WTC11 (cell line): ENCODE data around the gene ELOVL2. TPM values are rescaled to one million over a fixed set of nuclear protein-coding genes. Genes with fewer than 3 reads are reported as not detected.

Source experiments
- ATAC-seq: fragments of 200-7000 bp; cut with Tn5 transposase; 2 replicates; pipeline ENCODE4 v1.10.0; 2021; ENCODE audit warnings: mild to moderate bottlenecking, moderate library complexity
- CTCF ChIA-PET: fragments of 300-600 bp; sonication (Branson Sonifier 250); formaldehyde crosslinking; loops from one replicate; lab custom pipeline; 2021; ENCODE audit warnings: antibody characterized with exemption; lab: Charles Lee
- POLR2A ChIA-PET: fragments of 350-600 bp; sonication (Branson Sonifier 250); formaldehyde crosslinking; loops from one replicate; lab custom pipeline; 2021; ENCODE audit warnings: antibody characterized with exemption; lab: Charles Lee
- DNase-seq: peaks from one replicate; pipeline ENCODE4 v3.0.0; 2021; ENCODE audit warnings: low spot score
- H3K27ac Mint-ChIP-seq: 2 replicates; pipeline ENCODE4 v1.8.0; 2021; ENCODE audit warnings: mixed read lengths
- H3K27me3 Mint-ChIP-seq: 2 replicates; pipeline ENCODE4 v1.8.0; 2021; ENCODE audit warnings: low read depth, mild to moderate bottlenecking, moderate library complexity, mixed read lengths
- H3K36me3 Mint-ChIP-seq: 2 replicates; pipeline ENCODE4 v1.8.0; 2021; ENCODE audit warnings: mixed read lengths
- H3K4me1 Mint-ChIP-seq: 2 replicates; pipeline ENCODE4 v1.8.0; 2022; ENCODE audit warnings: mixed read lengths
- H3K4me3 Mint-ChIP-seq: 2 replicates; pipeline ENCODE4 v1.8.0; 2021; ENCODE audit warnings: mild to moderate bottlenecking, moderate library complexity, mixed read lengths
- H3K9me3 Mint-ChIP-seq: 2 replicates; pipeline ENCODE4 v1.8.0; 2021; ENCODE audit warnings: mixed read lengths
- ATF1 ChIP-seq: sonication (generic); formaldehyde crosslinking; IDR thresholded peaks from 2 replicates; pipeline ENCODE4 v1.8.1; 2023; ENCODE audit warnings: mild to moderate bottlenecking, moderate library complexity, missing genetic modification reagents
- ATF2 ChIP-seq: sonication (generic); formaldehyde crosslinking; IDR thresholded peaks from 2 replicates; pipeline ENCODE4 v1.8.1; 2022; ENCODE audit warnings: low read depth, missing genetic modification reagents, borderline replicate concordance
- CBFB ChIP-seq: sonication (generic); formaldehyde crosslinking; IDR thresholded peaks from 2 replicates; pipeline ENCODE4 v1.8.1; 2022; ENCODE audit warnings: mild to moderate bottlenecking, low read depth, missing genetic modification reagents
- EMX1 ChIP-seq: fragments of 250-450 bp; sonication (Bioruptor Pico); IDR thresholded peaks from 2 replicates; pipeline ENCODE4 v1.8.0; 2021; ENCODE audit warnings: mild to moderate bottlenecking
- HMGXB4 ChIP-seq: sonication (generic); formaldehyde crosslinking; IDR thresholded peaks from 2 replicates; pipeline ENCODE4 v1.8.1; 2023; ENCODE audit warnings: mild to moderate bottlenecking, moderate library complexity, missing genetic modification reagents
- JAZF1 ChIP-seq: fragments of 250-450 bp; sonication (Bioruptor Pico); IDR thresholded peaks from 2 replicates; pipeline ENCODE4 v1.9.0; 2021; ENCODE audit warnings: moderate library complexity, mild to moderate bottlenecking, inconsistent platforms
- KAT7 ChIP-seq: sonication (generic); formaldehyde crosslinking; IDR thresholded peaks from 2 replicates; pipeline ENCODE4 v1.8.1; 2023; ENCODE audit warnings: missing genetic modification reagents, mild to moderate bottlenecking, borderline replicate concordance
- NR1H2 ChIP-seq: sonication (generic); formaldehyde crosslinking; IDR thresholded peaks from 2 replicates; pipeline ENCODE4 v1.9.0; 2021; ENCODE audit warnings: mild to moderate bottlenecking, moderate library complexity, missing genetic modification reagents
- OVOL2 ChIP-seq: fragments of 250-450 bp; sonication (Bioruptor Pico); IDR thresholded peaks from 2 replicates; pipeline ENCODE4 v1.9.0; 2021; ENCODE audit warnings: mild to moderate bottlenecking, borderline replicate concordance
- RELA ChIP-seq: sonication (generic); formaldehyde crosslinking; IDR thresholded peaks from 2 replicates; pipeline ENCODE4 v1.8.1; 2022; ENCODE audit warnings: missing genetic modification reagents, mild to moderate bottlenecking, borderline replicate concordance
- TP53 ChIP-seq: sonication (generic); formaldehyde crosslinking; IDR thresholded peaks from 2 replicates; pipeline ENCODE4 v1.8.1; 2023; ENCODE audit warnings: mild to moderate bottlenecking, missing genetic modification reagents
- ZBTB21 ChIP-seq: sonication (generic); formaldehyde crosslinking; IDR thresholded peaks from 2 replicates; pipeline ENCODE4 v1.8.1; 2023; ENCODE audit warnings: mild to moderate bottlenecking, missing genetic modification reagents, borderline replicate concordance
- ZNF317 ChIP-seq: sonication (generic); formaldehyde crosslinking; IDR thresholded peaks from 2 replicates; pipeline ENCODE4 v1.8.1; 2023; ENCODE audit warnings: low read depth, mild to moderate bottlenecking, moderate library complexity, missing genetic modification reagents, borderline replicate concordance
- total RNA-seq: library from RNA; stranded (reverse); gene quantifications from 3 replicates; pipeline ENCODE4 v1.2.3, GENCODE V29; 2021
- TF ChIP-seq, protein P1 (sequence below): sonication (generic); formaldehyde crosslinking; IDR thresholded peaks from 2 replicates; pipeline ENCODE4 v1.8.0; 2023; ENCODE audit warnings: mild to moderate bottlenecking, missing genetic modification reagents
- TF ChIP-seq, protein P2 (sequence below): sonication (generic); formaldehyde crosslinking; IDR thresholded peaks from 2 replicates; pipeline ENCODE4 v1.8.1; 2023; ENCODE audit warnings: mild to moderate bottlenecking, missing genetic modification reagents
- TF ChIP-seq, protein P3 (sequence below): sonication (generic); formaldehyde crosslinking; IDR thresholded peaks from 2 replicates; pipeline ENCODE4 v1.8.1; 2023; ENCODE audit warnings: mild to moderate bottlenecking, missing genetic modification reagents
- TF ChIP-seq, protein P4 (sequence below): fragments of 200-600 bp; IDR thresholded peaks from 2 replicates; pipeline ENCODE4 v1.8.0; 2022; ENCODE audit warnings: antibody characterized with exemption

Gene ELOVL2
- total RNA-seq, 1 experiment from 2014 or later = 2.0 TPM

- TF ChIP-seq, protein P1, sequence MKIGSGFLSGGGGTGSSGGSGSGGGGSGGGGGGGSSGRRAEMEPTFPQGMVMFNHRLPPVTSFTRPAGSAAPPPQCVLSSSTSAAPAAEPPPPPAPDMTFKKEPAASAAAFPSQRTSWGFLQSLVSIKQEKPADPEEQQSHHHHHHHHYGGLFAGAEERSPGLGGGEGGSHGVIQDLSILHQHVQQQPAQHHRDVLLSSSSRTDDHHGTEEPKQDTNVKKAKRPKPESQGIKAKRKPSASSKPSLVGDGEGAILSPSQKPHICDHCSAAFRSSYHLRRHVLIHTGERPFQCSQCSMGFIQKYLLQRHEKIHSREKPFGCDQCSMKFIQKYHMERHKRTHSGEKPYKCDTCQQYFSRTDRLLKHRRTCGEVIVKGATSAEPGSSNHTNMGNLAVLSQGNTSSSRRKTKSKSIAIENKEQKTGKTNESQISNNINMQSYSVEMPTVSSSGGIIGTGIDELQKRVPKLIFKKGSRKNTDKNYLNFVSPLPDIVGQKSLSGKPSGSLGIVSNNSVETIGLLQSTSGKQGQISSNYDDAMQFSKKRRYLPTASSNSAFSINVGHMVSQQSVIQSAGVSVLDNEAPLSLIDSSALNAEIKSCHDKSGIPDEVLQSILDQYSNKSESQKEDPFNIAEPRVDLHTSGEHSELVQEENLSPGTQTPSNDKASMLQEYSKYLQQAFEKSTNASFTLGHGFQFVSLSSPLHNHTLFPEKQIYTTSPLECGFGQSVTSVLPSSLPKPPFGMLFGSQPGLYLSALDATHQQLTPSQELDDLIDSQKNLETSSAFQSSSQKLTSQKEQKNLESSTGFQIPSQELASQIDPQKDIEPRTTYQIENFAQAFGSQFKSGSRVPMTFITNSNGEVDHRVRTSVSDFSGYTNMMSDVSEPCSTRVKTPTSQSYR (CRISPR knock-in tag) = no peak
- TF ChIP-seq OVOL2 (CRISPR knock-in tag) = no peak
- TF ChIP-seq, all 79 proteins: peak for 0
Observed at GRCh38 chr6:11036977-11037430, 7.1 kb downstream of the ELOVL2 start (continued).

- H3K4me1 Mint-ChIP-seq = peaks cover 17% of the 10 kb centered on the region
- no peaks in the 10 kb centered on the region for H3K9me3 Mint-ChIP-seq
- TF ChIP-seq NR1H2 (CRISPR knock-in tag) = no peak
- TF ChIP-seq, protein P1 (CRISPR knock-in tag) = no peak
- TF ChIP-seq, protein P2, sequence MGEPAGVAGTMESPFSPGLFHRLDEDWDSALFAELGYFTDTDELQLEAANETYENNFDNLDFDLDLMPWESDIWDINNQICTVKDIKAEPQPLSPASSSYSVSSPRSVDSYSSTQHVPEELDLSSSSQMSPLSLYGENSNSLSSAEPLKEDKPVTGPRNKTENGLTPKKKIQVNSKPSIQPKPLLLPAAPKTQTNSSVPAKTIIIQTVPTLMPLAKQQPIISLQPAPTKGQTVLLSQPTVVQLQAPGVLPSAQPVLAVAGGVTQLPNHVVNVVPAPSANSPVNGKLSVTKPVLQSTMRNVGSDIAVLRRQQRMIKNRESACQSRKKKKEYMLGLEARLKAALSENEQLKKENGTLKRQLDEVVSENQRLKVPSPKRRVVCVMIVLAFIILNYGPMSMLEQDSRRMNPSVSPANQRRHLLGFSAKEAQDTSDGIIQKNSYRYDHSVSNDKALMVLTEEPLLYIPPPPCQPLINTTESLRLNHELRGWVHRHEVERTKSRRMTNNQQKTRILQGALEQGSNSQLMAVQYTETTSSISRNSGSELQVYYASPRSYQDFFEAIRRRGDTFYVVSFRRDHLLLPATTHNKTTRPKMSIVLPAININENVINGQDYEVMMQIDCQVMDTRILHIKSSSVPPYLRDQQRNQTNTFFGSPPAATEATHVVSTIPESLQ = no peak
- TF ChIP-seq KAT7 (CRISPR knock-in tag) = no peak
- H3K27me3 Mint-ChIP-seq = peaks cover 13% of the 10 kb centered on the region
- ChIA-PET CTCF (interaction anchor here (4.3 kb wide), 1 partner anchor 82 kb away, joined by 23 read pairs; no protein-coding TSS in a partner anchor), POLR2A (no interaction called here)
- ATAC-seq (no peak), DNase-seq (no peak)
- H3K4me3 Mint-ChIP-seq = no peak overlapping the region
- H3K36me3 Mint-ChIP-seq = no peaks in the 10 kb centered on the region
- H3K27ac Mint-ChIP-seq = no peak overlapping the region
Observed at GRCh38 chr6:11036351-11036740, 7.8 kb downstream of the ELOVL2 start.

- ChIA-PET CTCF (interaction anchor here (4.3 kb wide), 1 partner anchor 81 kb away, joined by 23 read pairs; no protein-coding TSS in a partner anchor), POLR2A (no interaction called here)
- peaks cover 17% of the 10 kb centered on the region for H3K4me1 Mint-ChIP-seq
- no peak overlapping the region for H3K27ac Mint-ChIP-seq
- DNase-seq = no peak
- ATAC-seq = no peak
- peaks cover 8% of the 10 kb centered on the region for H3K27me3 Mint-ChIP-seq
- H3K36me3 Mint-ChIP-seq = no peaks in the 10 kb centered on the region
- H3K9me3 Mint-ChIP-seq = no peaks in the 10 kb centered on the region
- H3K4me3 Mint-ChIP-seq = no peak overlapping the region
- no peak for TF ChIP-seq TP53 (CRISPR knock-in tag)
- no peak for TF ChIP-seq CBFB
- TF ChIP-seq, protein P3, sequence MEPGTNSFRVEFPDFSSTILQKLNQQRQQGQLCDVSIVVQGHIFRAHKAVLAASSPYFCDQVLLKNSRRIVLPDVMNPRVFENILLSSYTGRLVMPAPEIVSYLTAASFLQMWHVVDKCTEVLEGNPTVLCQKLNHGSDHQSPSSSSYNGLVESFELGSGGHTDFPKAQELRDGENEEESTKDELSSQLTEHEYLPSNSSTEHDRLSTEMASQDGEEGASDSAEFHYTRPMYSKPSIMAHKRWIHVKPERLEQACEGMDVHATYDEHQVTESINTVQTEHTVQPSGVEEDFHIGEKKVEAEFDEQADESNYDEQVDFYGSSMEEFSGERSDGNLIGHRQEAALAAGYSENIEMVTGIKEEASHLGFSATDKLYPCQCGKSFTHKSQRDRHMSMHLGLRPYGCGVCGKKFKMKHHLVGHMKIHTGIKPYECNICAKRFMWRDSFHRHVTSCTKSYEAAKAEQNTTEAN = no peak
- no peak for TF ChIP-seq KAT7 (CRISPR knock-in tag)
- TF ChIP-seq ATF1 (CRISPR knock-in tag) = no peak
- TF ChIP-seq, protein P4, sequence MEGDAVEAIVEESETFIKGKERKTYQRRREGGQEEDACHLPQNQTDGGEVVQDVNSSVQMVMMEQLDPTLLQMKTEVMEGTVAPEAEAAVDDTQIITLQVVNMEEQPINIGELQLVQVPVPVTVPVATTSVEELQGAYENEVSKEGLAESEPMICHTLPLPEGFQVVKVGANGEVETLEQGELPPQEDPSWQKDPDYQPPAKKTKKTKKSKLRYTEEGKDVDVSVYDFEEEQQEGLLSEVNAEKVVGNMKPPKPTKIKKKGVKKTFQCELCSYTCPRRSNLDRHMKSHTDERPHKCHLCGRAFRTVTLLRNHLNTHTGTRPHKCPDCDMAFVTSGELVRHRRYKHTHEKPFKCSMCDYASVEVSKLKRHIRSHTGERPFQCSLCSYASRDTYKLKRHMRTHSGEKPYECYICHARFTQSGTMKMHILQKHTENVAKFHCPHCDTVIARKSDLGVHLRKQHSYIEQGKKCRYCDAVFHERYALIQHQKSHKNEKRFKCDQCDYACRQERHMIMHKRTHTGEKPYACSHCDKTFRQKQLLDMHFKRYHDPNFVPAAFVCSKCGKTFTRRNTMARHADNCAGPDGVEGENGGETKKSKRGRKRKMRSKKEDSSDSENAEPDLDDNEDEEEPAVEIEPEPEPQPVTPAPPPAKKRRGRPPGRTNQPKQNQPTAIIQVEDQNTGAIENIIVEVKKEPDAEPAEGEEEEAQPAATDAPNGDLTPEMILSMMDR = no peak
- no peak for TF ChIP-seq JAZF1
- no peak for TF ChIP-seq RELA
- no peak for TF ChIP-seq ZBTB21 (CRISPR knock-in tag)
- no peak for TF ChIP-seq ATF2
- TF ChIP-seq ZNF317 (CRISPR knock-in tag) = no peak
- TF ChIP-seq HMGXB4 = no peak
- no peak for TF ChIP-seq EMX1 (CRISPR knock-in tag)
Observed at GRCh38 chr6:11035616-11036350, 8.3 kb downstream of the ELOVL2 start.
